HS-5 (cell line): ENCODE data around the gene SRC.

ENCODE experiments used
- DNase-seq: peaks from one replicate; pipeline ENCODE4 v3.0.0-alpha.2; 2012; ENCODE audit warnings: low read depth

Gene SRC

DNA sequence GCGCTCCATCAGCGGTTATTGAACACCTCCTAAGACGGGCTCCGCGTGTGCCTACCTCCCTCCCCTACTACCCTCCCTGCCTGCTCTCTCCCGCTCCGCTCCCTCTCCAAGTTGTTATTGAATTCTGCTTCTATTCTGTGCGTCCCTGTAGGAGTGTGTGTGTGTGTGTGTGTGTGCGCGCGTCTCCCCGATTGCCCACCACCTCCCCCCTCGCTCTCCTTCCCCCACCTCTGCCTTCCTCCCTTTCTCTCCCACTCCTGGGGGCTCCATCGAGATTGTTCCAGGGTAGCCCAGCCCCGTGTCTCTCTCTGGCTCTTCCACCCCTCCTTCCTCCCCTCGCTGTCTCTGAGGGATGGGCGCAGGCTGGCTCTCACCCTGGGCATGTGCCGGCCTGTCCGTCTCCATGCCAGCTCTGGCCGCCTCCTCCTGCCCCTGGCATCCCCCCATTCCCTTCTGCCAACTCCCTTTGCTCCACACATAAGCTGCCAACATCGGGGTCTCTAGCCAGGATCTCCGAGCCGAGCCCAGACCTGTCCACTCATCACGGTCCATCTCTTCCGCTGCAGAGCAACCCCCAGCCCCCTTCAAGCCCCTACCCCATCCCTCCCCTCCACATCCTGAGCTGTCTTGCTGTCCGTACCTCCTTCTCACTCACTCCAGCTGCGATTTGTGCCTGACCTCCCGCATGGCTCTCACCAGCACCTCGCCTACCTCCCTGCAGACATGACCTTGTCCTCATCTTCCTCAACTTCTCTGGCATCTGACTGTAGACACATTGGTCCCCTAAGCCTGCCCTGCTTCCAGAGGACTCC, 68.5 kb downstream of the SRC start:
- DNase-seq, result no peak

GRCh38 chr20:37415118-37416085, 69.5 kb downstream of the SRC start:
- DNase-seq, result no peak

GRCh38 chr20:37416100-37416847, 70.3 kb downstream of the SRC start:
- no peak for DNase-seq

GRCh38 chr20:37416848-37417616, 71.1 kb downstream of the SRC start:
- DNase-seq, result no peak

GRCh38 chr20:37417617-37418467, 71.9 kb downstream of the SRC start:
- no peak for DNase-seq

- DNase-seq, result no peak
Observed at GRCh38 chr20:37418591-37419109, 72.7 kb downstream of the SRC start.

DNA sequence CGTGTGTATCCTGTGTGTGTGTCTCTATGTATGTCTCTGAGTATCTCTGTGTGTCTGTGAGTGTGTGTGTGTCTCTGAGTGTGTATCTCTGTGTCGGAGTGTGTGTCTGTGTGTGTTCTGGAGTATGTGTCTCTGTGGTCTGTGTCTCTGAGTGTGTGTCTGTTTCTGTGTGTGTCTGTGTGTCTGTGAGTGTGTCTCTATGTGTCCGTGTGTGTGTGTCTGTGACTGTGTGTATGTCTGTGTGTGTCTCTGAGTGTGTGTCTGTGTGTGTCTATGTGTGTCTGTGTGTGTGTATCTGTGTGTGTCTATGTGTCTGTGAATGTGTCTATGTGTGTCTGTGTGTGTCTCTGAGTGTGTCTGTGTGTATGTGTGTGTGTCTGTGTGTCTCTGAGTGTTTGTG, 73.4 kb downstream of the SRC start:
- no peak for DNase-seq

- DNase-seq, result no peak
Observed at GRCh38 chr20:37419774-37420542, 74.0 kb downstream of the SRC start.

- DNase-seq, result no peak
Observed at GRCh38 chr20:37420610-37421009, 74.7 kb downstream of the SRC start.

GRCh38 chr20:37421060-37421905, 75.3 kb downstream of the SRC start:
- DNase-seq, result no peak

- DNase-seq, result no peak
Observed at GRCh38 chr20:37421988-37422387, 76.0 kb downstream of the SRC start.

DNA sequence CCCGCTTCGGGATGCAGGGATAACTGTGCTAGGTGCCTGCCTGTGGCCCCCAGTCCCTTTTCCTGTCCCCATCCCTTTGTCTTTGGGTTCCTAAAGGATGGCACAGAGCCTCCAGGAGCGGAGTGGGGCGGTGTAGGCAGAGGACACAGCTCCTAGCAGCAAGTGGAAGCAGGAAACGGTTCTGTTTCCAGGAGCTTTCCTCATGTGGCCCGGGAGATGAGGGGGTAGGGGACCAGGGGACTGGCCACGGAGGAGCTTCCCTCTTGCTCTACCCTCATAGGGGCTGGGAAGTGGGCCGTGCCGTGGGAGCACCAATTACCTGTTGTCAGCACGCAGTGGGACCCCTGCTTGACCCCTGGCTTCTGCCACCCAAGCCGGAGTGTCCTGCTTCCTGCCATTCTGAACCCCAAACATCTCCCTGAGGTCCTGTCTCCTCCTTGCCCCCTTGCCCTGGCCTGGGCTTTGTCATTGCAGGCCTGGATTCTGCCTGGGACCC, 76.9 kb downstream of the SRC start:
- DNase-seq, result no peak

GRCh38 chr20:37423545-37423944, 77.6 kb downstream of the SRC start:
- no peak for DNase-seq

DNA sequence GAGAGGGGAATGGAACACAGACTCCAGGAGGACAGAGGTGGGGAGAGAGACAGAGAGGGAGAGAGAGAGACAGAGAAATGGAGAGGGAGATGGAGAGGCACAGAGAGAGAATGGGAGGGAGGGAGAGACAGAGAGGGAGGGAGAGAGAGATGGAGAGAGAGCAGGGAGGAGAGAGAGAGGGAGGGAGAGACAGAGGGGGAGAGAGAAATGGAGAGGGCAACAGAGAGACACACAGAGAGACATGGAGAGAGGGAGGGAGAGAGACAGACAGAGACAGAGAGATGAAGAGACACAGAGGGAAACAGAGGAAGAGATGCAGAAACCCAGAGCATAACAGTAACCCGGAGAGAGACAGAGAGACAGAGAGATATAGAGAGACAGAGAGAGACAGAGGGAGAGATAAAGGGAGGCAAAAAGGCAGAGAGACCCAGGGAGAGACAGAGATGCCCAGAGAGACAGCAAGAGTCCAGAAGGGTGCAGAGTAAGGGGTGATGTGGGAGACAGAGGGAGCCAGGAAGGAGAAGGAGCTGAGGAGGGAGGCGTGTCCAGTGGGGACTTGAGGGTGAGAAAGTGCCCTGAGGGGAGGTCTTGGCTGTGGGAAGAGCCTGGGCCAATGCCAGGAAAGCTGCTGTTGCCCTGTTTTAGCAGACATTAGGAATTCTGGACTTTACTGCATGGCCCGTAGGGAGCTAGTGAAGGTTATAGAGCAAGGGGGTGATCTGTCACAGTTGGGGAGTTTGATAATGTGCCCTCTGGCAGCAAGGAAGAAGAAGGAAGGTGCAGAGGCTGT, 78.3 kb downstream of the SRC start:
- DNase-seq, result no peak

DNA sequence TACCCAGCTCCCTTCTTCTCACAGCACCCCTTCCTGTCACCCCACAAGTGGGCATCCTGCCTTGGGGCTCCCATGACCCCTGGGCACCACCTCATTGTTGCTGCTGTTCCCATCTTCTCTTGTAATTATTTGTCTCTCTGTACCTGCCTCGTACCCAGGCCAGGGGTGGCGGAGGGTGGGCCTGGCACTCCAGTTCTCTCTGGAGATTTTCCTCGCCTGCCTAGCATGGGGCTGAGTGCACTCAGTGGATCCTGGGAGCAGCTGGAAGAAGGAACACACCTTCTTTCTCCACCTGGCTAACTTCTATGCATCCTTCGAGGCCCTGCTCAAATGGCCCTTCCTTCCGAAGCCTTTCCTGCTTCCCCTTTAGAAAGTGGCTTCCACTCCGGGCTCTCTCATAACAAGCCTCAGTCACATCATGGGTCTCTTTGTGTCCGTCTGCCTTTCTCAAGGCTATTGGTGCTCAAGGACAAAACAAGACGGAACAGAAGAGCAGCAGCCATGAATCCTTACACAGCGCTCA, 79.2 kb downstream of the SRC start:
- DNase-seq, result no peak

DNA sequence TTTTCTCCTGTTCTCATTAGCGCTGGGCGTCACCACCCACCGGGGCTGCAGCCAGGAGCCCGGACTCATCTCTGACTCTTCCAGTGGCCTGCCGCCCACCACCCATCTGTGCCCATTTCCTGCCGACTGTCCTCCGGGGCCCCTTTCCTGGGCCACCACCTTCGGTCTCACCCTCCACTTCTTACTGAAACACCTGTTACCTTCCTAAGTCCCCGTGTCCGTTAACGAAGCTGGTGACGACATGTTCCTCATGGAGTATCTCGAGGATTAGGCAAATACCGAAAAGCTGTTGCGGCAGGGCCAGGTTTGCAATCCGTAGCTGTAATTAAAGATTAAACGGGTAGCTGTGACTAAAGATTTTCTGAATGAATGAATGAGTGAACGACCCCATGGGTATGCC, 80.2 kb downstream of the SRC start:
- DNase-seq, result no peak

DNA sequence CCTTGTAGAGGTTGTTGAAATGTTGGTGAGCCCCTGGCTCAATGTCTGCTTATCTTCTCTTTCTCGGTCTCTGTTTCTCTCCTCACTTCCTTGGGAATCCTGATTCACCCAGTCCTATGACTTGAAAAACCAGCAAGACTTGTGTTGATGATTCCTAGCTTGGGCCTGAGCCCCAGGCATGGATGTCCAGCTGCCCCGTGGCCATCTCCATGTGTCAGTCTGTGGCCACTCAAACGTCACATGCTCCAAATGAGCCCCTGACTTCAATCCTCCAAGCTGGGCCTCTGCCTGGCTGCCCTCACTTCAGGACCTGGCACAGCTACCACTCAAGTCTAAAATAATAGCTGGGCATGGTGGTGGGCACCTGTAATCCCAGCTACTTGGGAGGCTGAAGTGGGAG, 81.0 kb downstream of the SRC start:
- DNase-seq, result no peak
